ENCODE measurements around the gene RGS11.

Gene RGS11

GRCh38 chr16:306911-307370 is 31.2 kb upstream of the RGS11 start:
- Mint-ChIP-seq H3K4me3 (no peak overlapping the region), H3K36me3 (ENCODE audit: low read depth) (peaks cover 76% of the 10 kb centered on the region), H3K27ac (no peak overlapping the region), H3K27me3 (no peaks in the 10 kb centered on the region), H3K9me3 (no peaks in the 10 kb centered on the region), H3K4me1 (ENCODE audit: low read depth) (peaks cover 12% of the 10 kb centered on the region)
- no peak for DNase-seq

- Mint-ChIP-seq H3K4me3 (no peak overlapping the region), H3K9me3 (no peaks in the 10 kb centered on the region), H3K27ac (no peak overlapping the region), H3K36me3 (ENCODE audit: low read depth) (peaks cover 75% of the 10 kb centered on the region), H3K27me3 (no peaks in the 10 kb centered on the region), H3K4me1 (ENCODE audit: low read depth) (peaks cover 12% of the 10 kb centered on the region)
- DNase-seq = no peak
These were observed 30.3 kb upstream of the RGS11 start for GRCh38 chr16:305916-306626.

GRCh38 chr16:303760-304505 is 28.2 kb upstream of the RGS11 start:
- H3K27me3 Mint-ChIP-seq = no peaks in the 10 kb centered on the region
- DNase-seq = no peak
- H3K4me1 Mint-ChIP-seq (ENCODE audit: low read depth) = no peaks in the 10 kb centered on the region
- H3K36me3 Mint-ChIP-seq (ENCODE audit: low read depth) = peaks cover 70% of the 10 kb centered on the region
- H3K4me3 Mint-ChIP-seq = no peak overlapping the region
- H3K27ac Mint-ChIP-seq = peak overlapping the region; percentile 22
- no peaks in the 10 kb centered on the region for H3K9me3 Mint-ChIP-seq

GRCh38 chr16:301950-302349 is 26.2 kb upstream of the RGS11 start:
- no peaks in the 10 kb centered on the region for H3K9me3 Mint-ChIP-seq
- H3K4me1 Mint-ChIP-seq (ENCODE audit: low read depth) = no peaks in the 10 kb centered on the region
- H3K4me3 Mint-ChIP-seq = no peak overlapping the region
- no peak for DNase-seq
- no peak overlapping the region for H3K27ac Mint-ChIP-seq
- H3K27me3 Mint-ChIP-seq = no peaks in the 10 kb centered on the region
- H3K36me3 Mint-ChIP-seq (ENCODE audit: low read depth) = peaks cover 57% of the 10 kb centered on the region

GRCh38 chr16:301235-301634 is 25.5 kb upstream of the RGS11 start:
- H3K9me3 Mint-ChIP-seq = no peaks in the 10 kb centered on the region
- no peak for DNase-seq
- no peak overlapping the region for H3K4me3 Mint-ChIP-seq
- peaks cover 54% of the 10 kb centered on the region for H3K36me3 Mint-ChIP-seq (ENCODE audit: low read depth)
- no peak overlapping the region for H3K27ac Mint-ChIP-seq
- no peaks in the 10 kb centered on the region for H3K27me3 Mint-ChIP-seq
- H3K4me1 Mint-ChIP-seq (ENCODE audit: low read depth) = no peaks in the 10 kb centered on the region

- no peaks in the 10 kb centered on the region for H3K9me3 Mint-ChIP-seq
- no peaks in the 10 kb centered on the region for H3K4me1 Mint-ChIP-seq (ENCODE audit: low read depth)
- no peak overlapping the region for H3K4me3 Mint-ChIP-seq
- peaks cover 38% of the 10 kb centered on the region for H3K36me3 Mint-ChIP-seq (ENCODE audit: low read depth)
- no peak overlapping the region for H3K27ac Mint-ChIP-seq
- no peak for DNase-seq
- H3K27me3 Mint-ChIP-seq = no peaks in the 10 kb centered on the region
These were observed 22.1 kb upstream of the RGS11 start for GRCh38 chr16:297832-298231.

- Mint-ChIP-seq H3K9me3 (no peaks in the 10 kb centered on the region), H3K27ac (no peak overlapping the region), H3K4me1 (ENCODE audit: low read depth) (no peaks in the 10 kb centered on the region), H3K27me3 (no peaks in the 10 kb centered on the region), H3K4me3 (no peak overlapping the region), H3K36me3 (ENCODE audit: low read depth) (peaks cover 38% of the 10 kb centered on the region)
- no peak for DNase-seq
These were observed 21.2 kb upstream of the RGS11 start for GRCh38 chr16:296806-297510.

GRCh38 chr16:296276-296675 is 20.5 kb upstream of the RGS11 start:
- H3K27me3 Mint-ChIP-seq = no peaks in the 10 kb centered on the region
- H3K36me3 Mint-ChIP-seq (ENCODE audit: low read depth) = peaks cover 38% of the 10 kb centered on the region
- H3K4me1 Mint-ChIP-seq (ENCODE audit: low read depth) = no peaks in the 10 kb centered on the region
- H3K9me3 Mint-ChIP-seq = no peaks in the 10 kb centered on the region
- DNase-seq = no peak
- H3K27ac Mint-ChIP-seq = no peak overlapping the region
- no peak overlapping the region for H3K4me3 Mint-ChIP-seq

GRCh38 chr16:293043-293775 is 17.5 kb upstream of the RGS11 start:
- Mint-ChIP-seq H3K4me1 (ENCODE audit: low read depth) (no peaks in the 10 kb centered on the region), H3K9me3 (no peaks in the 10 kb centered on the region), H3K27ac (no peak overlapping the region), H3K27me3 (no peaks in the 10 kb centered on the region), H3K36me3 (ENCODE audit: low read depth) (peaks cover 54% of the 10 kb centered on the region), H3K4me3 (no peak overlapping the region)
- no peak for DNase-seq

- H3K27ac Mint-ChIP-seq = no peak overlapping the region
- H3K9me3 Mint-ChIP-seq = no peaks in the 10 kb centered on the region
- H3K4me3 Mint-ChIP-seq = no peak overlapping the region
- no peak for DNase-seq
- H3K4me1 Mint-ChIP-seq (ENCODE audit: low read depth) = no peaks in the 10 kb centered on the region
- peaks cover 59% of the 10 kb centered on the region for H3K36me3 Mint-ChIP-seq (ENCODE audit: low read depth)
- H3K27me3 Mint-ChIP-seq = no peaks in the 10 kb centered on the region
These were observed 15.8 kb upstream of the RGS11 start for GRCh38 chr16:291539-291938.

- Mint-ChIP-seq H3K4me3 (no peak overlapping the region), H3K27me3 (no peaks in the 10 kb centered on the region), H3K9me3 (no peaks in the 10 kb centered on the region), H3K36me3 (ENCODE audit: low read depth) (peaks cover 62% of the 10 kb centered on the region), H3K4me1 (ENCODE audit: low read depth) (no peaks in the 10 kb centered on the region), H3K27ac (no peak overlapping the region)
- no peak for DNase-seq
These were observed 15.1 kb upstream of the RGS11 start for GRCh38 chr16:290681-291405.

GRCh38 chr16:290015-290680 is 14.4 kb upstream of the RGS11 start:
- H3K27ac Mint-ChIP-seq = no peak overlapping the region
- H3K36me3 Mint-ChIP-seq (ENCODE audit: low read depth) = peaks cover 62% of the 10 kb centered on the region
- H3K4me3 Mint-ChIP-seq = no peak overlapping the region
- H3K27me3 Mint-ChIP-seq = no peaks in the 10 kb centered on the region
- DNase-seq = no peak
- no peaks in the 10 kb centered on the region for H3K9me3 Mint-ChIP-seq
- no peaks in the 10 kb centered on the region for H3K4me1 Mint-ChIP-seq (ENCODE audit: low read depth)

- H3K9me3 Mint-ChIP-seq = no peaks in the 10 kb centered on the region
- no peak for DNase-seq
- H3K27me3 Mint-ChIP-seq = no peaks in the 10 kb centered on the region
- H3K27ac Mint-ChIP-seq = no peak overlapping the region
- H3K4me3 Mint-ChIP-seq = no peak overlapping the region
- H3K36me3 Mint-ChIP-seq (ENCODE audit: low read depth) = peaks cover 62% of the 10 kb centered on the region
- no peaks in the 10 kb centered on the region for H3K4me1 Mint-ChIP-seq (ENCODE audit: low read depth)
These were observed 13.8 kb upstream of the RGS11 start for GRCh38 chr16:289395-289997.
